ENCODE results near the gene GABRQ. TPM values are rescaled to one million over a fixed set of nuclear protein-coding genes. Genes with fewer than 3 reads are reported as not detected.
"Not testable (repeated sequence)": the region's sequence is repeated elsewhere in the genome, so short reads cannot be mapped to it uniquely, and the experiment has no call there.

GABRQ gene
- polyA plus RNA-seq, 2 donors, result 0.28 to 0.60 TPM

DNA sequence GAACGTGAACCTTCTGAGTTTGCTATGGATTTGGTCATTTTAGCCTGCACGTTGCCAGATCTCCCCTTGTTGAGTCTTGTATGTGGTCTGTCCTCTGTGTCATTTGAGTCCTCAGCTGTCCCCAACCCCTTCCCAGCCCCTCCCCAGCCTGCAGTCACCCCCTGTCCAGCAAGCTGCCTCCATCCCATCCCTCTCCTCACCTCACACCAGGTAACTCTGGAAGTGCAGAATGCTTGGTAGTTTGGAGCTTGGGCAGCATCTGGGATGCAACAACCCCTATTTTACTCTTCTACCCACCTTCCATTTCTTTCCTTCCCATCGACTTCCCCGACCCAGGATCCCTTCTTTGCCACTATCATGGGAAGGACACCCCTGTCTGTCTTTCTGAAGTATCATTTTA is 18.4 kb downstream of the GABRQ start:
- Histone ChIP-seq H3K27me3 (ENCODE audit: control insufficient read depth in 1 of 2, insufficient read depth in 2 of 2, low read length in 2 of 2) (no peaks in the 10 kb centered on the region), H3K4me1 (ENCODE audit: control insufficient read depth in 2 of 2, insufficient read depth in 2 of 2, low read length in 1 of 2) (no peaks in the 10 kb centered on the region), H3K27ac (ENCODE audit: low read depth in 2 of 2, low read length in 1 of 2) (no peak overlapping the region), H3K4me3 (ENCODE audit: low read depth in 1 of 2, low read length in 2 of 2) (no peak overlapping the region), H3K9me3 (ENCODE audit: control insufficient read depth in 2 of 2, insufficient read depth in 1 of 2, low read depth in 1 of 2, low read length in 1 of 2) (no peaks in the 10 kb centered on the region), H3K36me3 (ENCODE audit: control insufficient read depth in 2 of 2, insufficient read depth in 2 of 2, low read length in 1 of 2) (no peaks in the 10 kb centered on the region)
- 67 to 82% methylated on average over 4 of the region's 4 CpGs for WGBS, 2 donors

DNA sequence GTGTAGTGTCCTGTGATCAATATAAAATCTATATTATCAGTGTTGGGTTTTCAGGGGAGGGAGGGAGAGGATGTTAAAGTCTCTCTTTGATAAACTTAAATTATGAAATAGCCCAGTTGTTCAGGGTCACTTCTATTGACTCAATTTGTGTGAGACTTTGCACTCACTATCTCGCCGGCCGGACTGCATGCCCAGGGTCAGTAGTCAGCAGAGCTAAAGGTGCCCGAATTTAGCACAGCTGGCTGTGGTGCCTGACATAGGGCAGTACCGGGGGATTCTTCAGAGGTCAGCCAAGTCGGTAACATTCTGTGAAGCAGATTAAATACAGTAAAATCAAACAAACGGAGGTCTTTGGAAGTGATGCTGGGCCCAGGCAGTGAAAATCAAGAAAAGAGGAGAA is 19.2 kb downstream of the GABRQ start:
- WGBS, 2 donors, result 75 to 88% methylated on average over 7 of the region's 7 CpGs
- Histone ChIP-seq H3K4me1 (ENCODE audit: control insufficient read depth in 2 of 2, insufficient read depth in 2 of 2, low read length in 1 of 2) (no peaks in the 10 kb centered on the region), H3K4me3 (ENCODE audit: low read depth in 1 of 2, low read length in 2 of 2) (no peak overlapping the region), H3K27me3 (ENCODE audit: control insufficient read depth in 1 of 2, insufficient read depth in 2 of 2, low read length in 2 of 2) (no peaks in the 10 kb centered on the region), H3K36me3 (ENCODE audit: control insufficient read depth in 2 of 2, insufficient read depth in 2 of 2, low read length in 1 of 2) (no peaks in the 10 kb centered on the region), H3K27ac (ENCODE audit: low read depth in 2 of 2, low read length in 1 of 2) (no peak overlapping the region), H3K9me3 (ENCODE audit: control insufficient read depth in 2 of 2, insufficient read depth in 1 of 2, low read depth in 1 of 2, low read length in 1 of 2) (no peaks in the 10 kb centered on the region)

DNA sequence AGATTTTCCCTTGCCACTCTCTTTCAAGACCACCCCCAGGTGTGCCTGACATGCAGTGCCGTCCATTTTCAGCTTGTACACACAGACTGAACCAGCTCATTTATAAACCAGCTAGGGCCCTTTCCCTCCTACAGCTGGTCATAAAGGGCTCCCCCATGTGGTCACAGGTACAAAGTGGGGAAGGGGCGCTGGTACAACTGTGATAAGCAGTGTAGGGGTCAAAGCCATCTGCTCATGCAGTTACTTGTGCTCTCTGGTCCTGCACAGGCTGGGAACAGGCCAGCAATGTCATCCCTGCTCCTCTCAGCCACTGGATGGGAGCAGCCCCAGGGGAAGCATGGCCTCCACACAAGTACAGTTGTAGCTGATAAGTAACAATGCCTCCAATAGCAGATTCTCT is 20.6 kb downstream of the GABRQ start:
- Histone ChIP-seq H3K27me3 (ENCODE audit: control insufficient read depth in 1 of 2, insufficient read depth in 2 of 2, low read length in 2 of 2) (no peaks in the 10 kb centered on the region), H3K4me3 (ENCODE audit: low read depth in 1 of 2, low read length in 2 of 2) (no peak overlapping the region), H3K4me1 (ENCODE audit: control insufficient read depth in 2 of 2, insufficient read depth in 2 of 2, low read length in 1 of 2) (no peaks in the 10 kb centered on the region), H3K9me3 (ENCODE audit: control insufficient read depth in 2 of 2, insufficient read depth in 1 of 2, low read depth in 1 of 2, low read length in 1 of 2) (no peaks in the 10 kb centered on the region), H3K27ac (ENCODE audit: low read depth in 2 of 2, low read length in 1 of 2) (no peak overlapping the region), H3K36me3 (ENCODE audit: control insufficient read depth in 2 of 2, insufficient read depth in 2 of 2, low read length in 1 of 2) (no peaks in the 10 kb centered on the region)
- 28 to 41% methylated on average over 2 of the region's 2 CpGs for WGBS, 2 donors

DNA sequence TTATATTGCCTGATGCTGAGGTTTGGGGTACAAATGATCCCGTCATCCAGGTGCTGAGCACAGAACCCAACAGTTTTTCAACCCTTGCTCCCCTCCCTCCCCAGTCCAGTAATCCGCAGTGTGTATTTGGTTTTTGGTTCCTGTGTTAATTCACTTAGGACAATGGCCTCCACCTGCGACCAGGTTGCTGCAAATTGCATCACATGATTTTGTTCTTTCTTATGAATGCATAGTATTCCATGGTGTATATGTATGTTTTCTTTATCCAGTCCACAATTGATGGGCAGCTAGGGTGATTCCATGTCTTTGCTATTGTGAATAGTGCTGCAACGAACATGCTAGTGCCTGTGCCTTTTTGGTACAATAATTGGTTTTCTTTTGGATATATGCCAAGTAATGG is 25.4 kb downstream of the GABRQ start:
- H3K27ac ChIP-seq (ENCODE audit: low read depth in 2 of 2, low read length in 1 of 2), result no peak overlapping the region
- no peaks in the 10 kb centered on the region for H3K36me3 ChIP-seq (ENCODE audit: control insufficient read depth in 2 of 2, insufficient read depth in 2 of 2, low read length in 1 of 2)
- 41 to 46% methylated on average over 4 of the region's 4 CpGs for WGBS, 2 donors
- no peaks in the 10 kb centered on the region for H3K4me1 ChIP-seq (ENCODE audit: control insufficient read depth in 2 of 2, insufficient read depth in 2 of 2, low read length in 1 of 2)
- H3K9me3 ChIP-seq (ENCODE audit: control insufficient read depth in 2 of 2, insufficient read depth in 1 of 2, low read depth in 1 of 2, low read length in 1 of 2), result no peaks in the 10 kb centered on the region
- no peak overlapping the region for H3K4me3 ChIP-seq (ENCODE audit: low read depth in 1 of 2, low read length in 2 of 2)
- H3K27me3 ChIP-seq (ENCODE audit: control insufficient read depth in 1 of 2, insufficient read depth in 2 of 2, low read length in 2 of 2), result no peaks in the 10 kb centered on the region

- H3K27me3 ChIP-seq (ENCODE audit: control insufficient read depth in 1 of 2, insufficient read depth in 2 of 2, low read length in 2 of 2), result peaks cover 0 to 2% of the 10 kb centered on the region in 2 donors
- H3K36me3 ChIP-seq (ENCODE audit: control insufficient read depth in 2 of 2, insufficient read depth in 2 of 2, low read length in 1 of 2), result no peaks in the 10 kb centered on the region
- 70 to 84% methylated on average over 2 of the region's 2 CpGs for WGBS, 2 donors
- H3K27ac ChIP-seq (ENCODE audit: low read depth in 2 of 2, low read length in 1 of 2), result no peak overlapping the region
- no peaks in the 10 kb centered on the region for H3K9me3 ChIP-seq (ENCODE audit: control insufficient read depth in 2 of 2, insufficient read depth in 1 of 2, low read depth in 1 of 2, low read length in 1 of 2)
- H3K4me1 ChIP-seq (ENCODE audit: control insufficient read depth in 2 of 2, insufficient read depth in 2 of 2, low read length in 1 of 2), result no peaks in the 10 kb centered on the region
- no peak overlapping the region for H3K4me3 ChIP-seq (ENCODE audit: low read depth in 1 of 2, low read length in 2 of 2)
Measured at GRCh38 chrX:152674135-152674534, 36.4 kb downstream of the GABRQ start.

GRCh38 chrX:152674652-152675051 is 37.0 kb downstream of the GABRQ start:
- H3K4me3 ChIP-seq (ENCODE audit: low read depth in 1 of 2, low read length in 2 of 2); H3K4me1 ChIP-seq (ENCODE audit: control insufficient read depth in 2 of 2, insufficient read depth in 2 of 2, low read length in 1 of 2); H3K27ac ChIP-seq (ENCODE audit: low read depth in 2 of 2, low read length in 1 of 2); H3K36me3 ChIP-seq (ENCODE audit: control insufficient read depth in 2 of 2, insufficient read depth in 2 of 2, low read length in 1 of 2); H3K9me3 ChIP-seq (ENCODE audit: control insufficient read depth in 2 of 2, insufficient read depth in 1 of 2, low read depth in 1 of 2, low read length in 1 of 2); H3K27me3 ChIP-seq (ENCODE audit: control insufficient read depth in 1 of 2, insufficient read depth in 2 of 2, low read length in 2 of 2): not testable (repeated sequence)
- 90% methylated on average over 3 of the region's 3 CpGs for WGBS, 2 donors

DNA sequence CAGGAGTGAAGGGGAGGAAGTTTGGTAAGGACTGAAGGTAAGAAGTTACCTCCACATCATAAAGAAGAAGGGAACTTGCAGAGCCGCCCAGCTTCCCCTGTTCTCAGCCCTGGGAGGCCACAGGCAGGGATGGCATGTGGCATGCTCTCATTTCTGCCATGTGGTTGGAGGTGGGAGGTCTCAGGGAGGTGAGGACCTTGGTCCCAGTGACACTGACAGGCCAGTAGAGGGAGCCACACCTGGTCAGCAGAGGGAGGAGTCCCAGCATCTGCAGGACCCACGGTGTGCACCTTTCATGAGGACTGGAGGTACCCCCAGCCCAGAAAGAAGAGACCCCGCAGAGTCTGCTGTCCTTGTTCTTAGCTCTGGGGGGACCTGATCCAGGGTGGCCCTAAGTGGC is 43.3 kb downstream of the GABRQ start:
- H3K4me1 ChIP-seq (ENCODE audit: control insufficient read depth in 2 of 2, insufficient read depth in 2 of 2, low read length in 1 of 2); H3K27ac ChIP-seq (ENCODE audit: low read depth in 2 of 2, low read length in 1 of 2); H3K9me3 ChIP-seq (ENCODE audit: control insufficient read depth in 2 of 2, insufficient read depth in 1 of 2, low read depth in 1 of 2, low read length in 1 of 2); H3K36me3 ChIP-seq (ENCODE audit: control insufficient read depth in 2 of 2, insufficient read depth in 2 of 2, low read length in 1 of 2); H3K27me3 ChIP-seq (ENCODE audit: control insufficient read depth in 1 of 2, insufficient read depth in 2 of 2, low read length in 2 of 2); H3K4me3 ChIP-seq (ENCODE audit: low read depth in 1 of 2, low read length in 2 of 2): not testable (repeated sequence)
- no CpG with 5 or more reads among the region's 3 CpGs for WGBS, 2 donors

DNA sequence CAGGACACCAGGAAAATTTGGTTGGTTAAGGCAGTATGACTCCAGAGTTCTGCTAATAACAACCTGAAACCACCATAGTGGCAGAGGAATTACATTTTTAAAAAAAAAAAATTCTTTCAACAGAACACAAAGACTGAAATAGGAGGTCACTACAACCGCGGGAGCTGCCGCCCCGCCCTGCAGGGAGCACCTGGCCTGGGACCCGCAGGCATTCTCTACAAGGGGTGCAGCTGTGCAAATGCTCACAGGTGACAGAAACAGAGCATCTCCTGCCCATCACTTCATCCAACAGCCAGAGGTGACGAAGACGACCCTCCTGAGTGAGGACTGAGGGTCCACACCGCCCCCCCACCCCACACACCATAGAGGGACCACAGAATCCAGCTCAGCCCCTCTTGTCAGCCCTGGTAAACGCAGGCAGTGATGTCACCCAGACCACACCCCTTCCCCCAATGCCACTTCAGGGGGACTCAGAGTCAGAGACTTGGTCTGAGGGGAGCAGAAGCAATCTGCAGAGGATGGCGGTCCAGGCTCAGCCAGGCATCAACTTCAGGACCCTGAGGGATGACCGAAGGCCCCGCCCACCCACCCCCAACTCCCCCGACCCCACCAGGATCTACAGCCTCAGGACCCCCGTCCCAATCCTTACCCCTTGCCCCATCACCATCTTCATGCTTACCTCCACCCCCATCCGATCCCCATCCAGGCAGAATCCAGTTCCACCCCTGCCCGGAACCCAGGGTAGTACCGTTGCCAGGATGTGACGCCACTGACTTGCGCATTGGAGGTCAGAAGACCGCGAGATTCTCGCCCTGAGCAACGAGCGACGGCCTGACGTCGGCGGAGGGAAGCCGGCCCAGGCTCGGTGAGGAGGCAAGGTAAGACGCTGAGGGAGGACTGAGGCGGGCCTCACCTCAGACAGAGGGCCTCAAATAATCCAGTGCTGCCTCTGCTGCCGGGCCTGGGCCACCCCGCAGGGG is 60.5 kb downstream of the GABRQ start, which contains the start of gene MAGEA3:
Gene MAGEA3 (plus strand): TSS at position 843 of the 980 bp plus-strand sequence. CDS start 2,039 bp downstream, outside the sequence.
- not testable (repeated sequence) for H3K9me3 ChIP-seq (ENCODE audit: control insufficient read depth in 2 of 2, insufficient read depth in 1 of 2, low read depth in 1 of 2, low read length in 1 of 2); H3K4me3 ChIP-seq (ENCODE audit: low read depth in 1 of 2, low read length in 2 of 2); H3K27me3 ChIP-seq (ENCODE audit: control insufficient read depth in 1 of 2, insufficient read depth in 2 of 2, low read length in 2 of 2); H3K27ac ChIP-seq (ENCODE audit: low read depth in 2 of 2, low read length in 1 of 2); H3K4me1 ChIP-seq (ENCODE audit: control insufficient read depth in 2 of 2, insufficient read depth in 2 of 2, low read length in 1 of 2); H3K36me3 ChIP-seq (ENCODE audit: control insufficient read depth in 2 of 2, insufficient read depth in 2 of 2, low read length in 1 of 2)
- WGBS, 2 donors, result 66 to 69% methylated on average over 5 to 6 of the region's 34 CpGs

DNA sequence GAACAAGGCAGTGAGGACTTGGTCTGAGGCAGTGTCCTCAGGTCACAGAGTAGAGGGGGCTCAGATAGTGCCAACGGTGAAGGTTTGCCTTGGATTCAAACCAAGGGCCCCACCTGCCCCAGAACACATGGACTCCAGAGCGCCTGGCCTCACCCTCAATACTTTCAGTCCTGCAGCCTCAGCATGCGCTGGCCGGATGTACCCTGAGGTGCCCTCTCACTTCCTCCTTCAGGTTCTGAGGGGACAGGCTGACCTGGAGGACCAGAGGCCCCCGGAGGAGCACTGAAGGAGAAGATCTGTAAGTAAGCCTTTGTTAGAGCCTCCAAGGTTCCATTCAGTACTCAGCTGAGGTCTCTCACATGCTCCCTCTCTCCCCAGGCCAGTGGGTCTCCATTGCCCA is 62.7 kb downstream of the GABRQ start:
- H3K36me3 ChIP-seq (ENCODE audit: control insufficient read depth in 2 of 2, insufficient read depth in 2 of 2, low read length in 1 of 2); H3K9me3 ChIP-seq (ENCODE audit: control insufficient read depth in 2 of 2, insufficient read depth in 1 of 2, low read depth in 1 of 2, low read length in 1 of 2); H3K4me3 ChIP-seq (ENCODE audit: low read depth in 1 of 2, low read length in 2 of 2); H3K4me1 ChIP-seq (ENCODE audit: control insufficient read depth in 2 of 2, insufficient read depth in 2 of 2, low read length in 1 of 2); H3K27me3 ChIP-seq (ENCODE audit: control insufficient read depth in 1 of 2, insufficient read depth in 2 of 2, low read length in 2 of 2); H3K27ac ChIP-seq (ENCODE audit: low read depth in 2 of 2, low read length in 1 of 2): not testable (repeated sequence)
- WGBS, 2 donors, result 87 to 93% methylated on average over 3 to 4 of the region's 5 CpGs

DNA sequence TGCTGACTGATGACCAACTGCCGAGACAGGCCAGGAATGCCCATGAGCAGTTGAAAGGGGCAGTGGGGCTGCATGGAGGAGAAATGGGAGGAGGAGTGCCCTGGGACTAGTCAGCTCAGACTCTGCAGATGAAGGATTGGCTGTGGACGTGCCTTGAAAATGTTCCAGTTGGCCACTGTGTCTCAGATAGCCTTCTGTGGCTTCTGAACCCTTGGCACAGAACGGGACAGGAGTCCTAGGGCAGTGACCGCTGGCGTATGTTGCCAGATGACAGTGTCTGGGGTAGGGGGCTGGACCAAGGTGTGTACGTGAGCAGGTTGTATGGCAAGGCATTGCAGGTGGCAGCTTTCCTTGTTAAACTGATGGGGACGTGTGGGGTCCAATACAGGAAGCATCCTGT is 68.8 kb downstream of the GABRQ start:
- not testable (repeated sequence) for H3K36me3 ChIP-seq (ENCODE audit: control insufficient read depth in 2 of 2, insufficient read depth in 2 of 2, low read length in 1 of 2); H3K9me3 ChIP-seq (ENCODE audit: control insufficient read depth in 2 of 2, insufficient read depth in 1 of 2, low read depth in 1 of 2, low read length in 1 of 2); H3K27me3 ChIP-seq (ENCODE audit: control insufficient read depth in 1 of 2, insufficient read depth in 2 of 2, low read length in 2 of 2); H3K4me3 ChIP-seq (ENCODE audit: low read depth in 1 of 2, low read length in 2 of 2); H3K27ac ChIP-seq (ENCODE audit: low read depth in 2 of 2, low read length in 1 of 2); H3K4me1 ChIP-seq (ENCODE audit: control insufficient read depth in 2 of 2, insufficient read depth in 2 of 2, low read length in 1 of 2)
- 91% methylated on average over 4 of the region's 7 CpGs for WGBS, 2 donors
